Measurements from ENCODE around the gene C6orf15. TPM values are rescaled to one million over a fixed set of nuclear protein-coding genes. Genes with fewer than 3 reads are reported as not detected.

The C6orf15 gene
- total RNA-seq (2021; ENCODE audit: unreplicated experiment) (not detected), Bru-seq, nascent RNA (not detected), BruChase-seq, experiment 1, labeled RNA remaining after a 6-hour chase (percentile 18 among the genes with signal in this experiment), BruChase-seq, experiment 2, labeled RNA remaining after a 2-hour chase (not detected)
- not detected in 2 replicates for polyA plus RNA-seq (2012)
- long read RNA-seq = 0 reads

- Histone ChIP-seq H3K9me2 (ENCODE audit: insufficient read depth) (no peaks in the 10 kb centered on the region), H3K27me3 (ENCODE audit: insufficient read depth, low read length) (no peaks in the 10 kb centered on the region), H3K4me3 (replicated peaks in 1 of 2; ENCODE audit: low read depth in 1 of 2, low read length in 2 of 2) (no peak within 1 kb of the TSS), H3K27ac (ENCODE audit: low read depth, low read length) (peak within 1 kb of the TSS; percentile 83; the same call in 1 of the 2 replicates), H3K4me2 (ENCODE audit: low read length) (peak within 1 kb of the TSS; percentile 92), H3K79me2 (ENCODE audit: insufficient read depth, low read length) (peaks cover 8% of the 10 kb centered on the region; the same call in 1 of the 2 replicates), H3K36me3 (ENCODE audit: control insufficient read depth in 1 of 2, insufficient read depth in 2 of 2, low read length in 2 of 2) (no peaks in the 10 kb centered on the region), H4K20me1 (ENCODE audit: insufficient read depth) (no peaks in the 10 kb centered on the region), H3K4me1 (ENCODE audit: control insufficient read depth in 1 of 2, insufficient read depth in 2 of 2, low read length in 2 of 2) (peaks cover 29 to 51% of the 10 kb centered on the region in 2 experiments), H3K9ac (ENCODE audit: low read length) (no peak within 1 kb of the TSS), H3K9me3 (ENCODE audit: control insufficient read depth in 1 of 2, insufficient read depth in 1 of 2, low read depth in 1 of 2, low read length in 2 of 2) (no peaks in the 10 kb centered on the region), H2AFZ (ENCODE audit: low read depth, low read length, poor library complexity, severe bottlenecking) (no peak within 1 kb of the TSS)
- intact Hi-C loops (cut with micrococcal nuclease) = no loop called here
- ATAC-seq = no peak
- ChIA-PET CTCF (interaction anchor here (1.0 kb wide), 1 partner anchor 10 kb away, joined by 3 read pairs; no protein-coding TSS in a partner anchor), RAD21 (ENCODE audit: low non-redundant PET in 1 of 2, low total read pairs in 2 of 2, uncharacterized antibody in 2 of 2, unreplicated experiment in 2 of 2) (no interaction called here), POLR2A (no interaction called here)
- DNase-seq (ENCODE audit: low read depth, low spot score) = no peak
- TF ChIP-seq FOSL1 (IDR thresholded peaks at IDR 0.05; ENCODE audit: low read depth) (no peak), ZFX (IDR thresholded peaks at IDR 0.05) (no peak), TCF7L2 (IDR thresholded peaks at IDR 0.05; ENCODE audit: borderline replicate concordance, extremely low read depth, insufficient read depth, insufficient read length) (no peak), CTCF (IDR thresholded peaks at IDR 0.05 in 2 of 3, conservative IDR thresholded peaks at IDR 0.05 in 1 of 3; ENCODE audit: borderline replicate concordance in 1 of 3, insufficient read depth in 1 of 3, low read depth in 2 of 3, low read length in 2 of 3) (no peak), EGR1 (IDR thresholded peaks at IDR 0.05; ENCODE audit: low read depth) (no peak), EZH2phosphoT487 (IDR thresholded peaks at IDR 0.05; ENCODE audit: borderline replicate concordance) (no peak)
- BruUV-seq (replicated peaks) = no TSS peak
These were observed at the start of gene C6orf15 for GRCh38 chr6:31112478-31112877. TSS of gene C6orf15 (minus strand) at chr6:31112575. CDS start at chr6:31112555, 20 bp downstream.
